NCI-H1417 treated with DMSO at 0.1 percent for 48 hours (cell line): ENCODE results near the gene DNAJC11.
A peak's percentile ranks its signal among the peaks of the same experiment; 100 is the strongest.
"Not testable (repeated sequence)": the region's sequence is repeated elsewhere in the genome, so short reads cannot be mapped to it uniquely, and the experiment has no call there.

Experiments used
- DNase-seq: peaks from one replicate; lab custom pipeline; 2025; lab: John Stamatoyannopoulos, UW

Gene DNAJC11, protein sequence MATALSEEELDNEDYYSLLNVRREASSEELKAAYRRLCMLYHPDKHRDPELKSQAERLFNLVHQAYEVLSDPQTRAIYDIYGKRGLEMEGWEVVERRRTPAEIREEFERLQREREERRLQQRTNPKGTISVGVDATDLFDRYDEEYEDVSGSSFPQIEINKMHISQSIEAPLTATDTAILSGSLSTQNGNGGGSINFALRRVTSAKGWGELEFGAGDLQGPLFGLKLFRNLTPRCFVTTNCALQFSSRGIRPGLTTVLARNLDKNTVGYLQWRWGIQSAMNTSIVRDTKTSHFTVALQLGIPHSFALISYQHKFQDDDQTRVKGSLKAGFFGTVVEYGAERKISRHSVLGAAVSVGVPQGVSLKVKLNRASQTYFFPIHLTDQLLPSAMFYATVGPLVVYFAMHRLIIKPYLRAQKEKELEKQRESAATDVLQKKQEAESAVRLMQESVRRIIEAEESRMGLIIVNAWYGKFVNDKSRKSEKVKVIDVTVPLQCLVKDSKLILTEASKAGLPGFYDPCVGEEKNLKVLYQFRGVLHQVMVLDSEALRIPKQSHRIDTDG

GRCh38 chr1:6701437-6702153 is at the start of gene DNAJC11:
Gene DNAJC11 (minus strand): TSS chr1:6701816. CDS start chr1:6701800, 16 bp downstream.
- DNase-seq: peak; percentile 13

GRCh38 chr1:6750490-6750889 is 48.9 kb upstream of the DNAJC11 start:
- no peak for DNase-seq

- DNase-seq: no peak
These were observed 46.1 kb upstream of the DNAJC11 start for GRCh38 chr1:6747674-6748073.

DNA sequence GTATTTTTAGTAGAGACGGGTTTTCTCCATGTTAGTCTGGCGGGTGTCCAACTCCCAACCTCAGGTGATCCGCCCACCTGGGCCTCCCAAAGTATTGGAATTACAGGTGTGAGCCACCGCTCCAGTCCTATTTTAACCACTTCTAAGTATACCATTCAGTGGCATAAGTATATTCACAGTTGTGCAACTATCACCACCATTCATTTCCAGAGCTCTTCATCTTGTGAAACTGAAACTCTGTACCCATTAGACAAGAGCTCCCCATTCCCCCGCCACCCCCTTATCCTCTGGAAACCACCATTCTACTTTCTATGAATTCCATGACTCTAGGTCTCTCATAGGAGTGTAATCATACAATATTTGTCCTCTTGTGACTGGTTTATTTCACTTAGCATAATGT is 43.5 kb upstream of the DNAJC11 start:
- DNase-seq: no peak

DNA sequence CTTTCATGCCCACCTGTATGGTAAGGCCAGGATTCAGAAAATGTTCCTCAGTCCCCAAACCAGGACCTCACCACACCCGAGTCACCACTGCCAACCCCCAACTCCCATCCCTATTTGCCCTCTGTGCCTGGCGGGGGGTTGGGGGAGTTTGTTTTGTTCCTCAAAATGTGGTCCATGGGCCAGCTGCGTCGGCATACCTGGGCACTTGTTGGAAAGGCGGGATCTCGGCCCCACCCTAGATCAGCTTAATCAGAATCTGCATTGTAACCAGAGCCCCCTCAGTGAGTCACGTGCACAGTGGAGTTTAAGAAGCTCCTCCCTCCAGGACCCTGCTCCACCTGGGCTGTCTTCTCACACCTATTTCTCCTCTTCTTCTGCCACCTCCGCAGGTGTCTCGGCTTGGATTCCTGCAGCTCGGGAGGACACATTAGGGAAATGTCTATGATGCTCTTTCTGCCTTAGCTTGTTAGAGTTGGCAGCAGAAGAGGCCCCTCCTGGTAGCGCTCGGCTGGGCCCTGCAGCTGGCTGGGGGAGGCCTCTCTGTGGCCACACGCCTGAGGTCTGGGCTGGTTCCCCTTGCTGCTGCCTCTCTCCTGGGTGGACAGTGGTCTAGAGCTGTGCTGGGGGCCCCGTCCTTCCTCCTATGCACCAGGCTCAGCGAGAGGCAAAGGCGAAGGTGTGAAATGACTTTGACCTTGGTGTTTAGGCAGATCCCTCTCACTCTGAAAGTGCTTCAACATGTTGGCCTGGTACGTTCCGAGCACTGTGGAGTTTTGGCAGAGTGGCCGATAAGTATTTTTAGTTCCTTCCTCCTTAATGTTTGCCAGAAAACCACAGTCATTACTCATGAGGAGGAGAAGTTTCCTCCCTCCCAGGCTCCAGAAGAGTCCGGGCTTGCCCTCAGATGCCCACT is 41.8 kb upstream of the DNAJC11 start:
- no peak for DNase-seq

- DNase-seq: not testable (repeated sequence)
These were observed 41.1 kb upstream of the DNAJC11 start for GRCh38 chr1:6742676-6743188.

DNA sequence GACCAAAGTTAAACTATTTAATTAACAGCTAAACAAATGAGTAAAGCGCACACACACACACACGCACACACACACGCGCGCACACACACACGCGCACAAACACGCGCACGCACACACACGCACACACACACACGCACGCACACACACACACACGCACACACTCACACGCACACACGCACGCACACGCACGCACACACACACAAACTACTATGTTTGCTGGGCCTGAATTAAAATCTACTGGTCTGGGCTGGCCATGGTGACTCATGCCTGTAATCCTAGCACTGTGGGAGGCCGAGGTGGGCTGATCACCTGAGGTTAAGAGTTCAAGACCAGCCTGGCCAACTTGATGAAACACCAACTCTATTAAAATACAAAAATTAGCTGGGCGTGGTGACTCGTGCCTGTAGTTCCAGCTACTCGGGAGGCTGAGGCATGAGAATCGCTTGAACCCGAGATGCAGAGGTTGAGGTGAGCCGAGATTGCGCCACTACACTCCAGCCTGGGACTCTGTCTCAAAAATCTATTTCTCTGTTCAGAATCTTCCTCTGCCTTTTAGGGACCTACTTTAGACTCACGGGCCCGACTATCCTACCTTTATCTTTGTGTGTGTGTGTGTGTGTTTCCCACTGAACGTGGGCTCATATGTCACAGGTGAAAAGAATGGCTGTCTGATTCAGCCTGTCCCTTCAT is 37.5 kb upstream of the DNAJC11 start:
- no peak for DNase-seq

- DNase-seq: no peak
These were observed 31.3 kb upstream of the DNAJC11 start for GRCh38 chr1:6732942-6733341.

DNA sequence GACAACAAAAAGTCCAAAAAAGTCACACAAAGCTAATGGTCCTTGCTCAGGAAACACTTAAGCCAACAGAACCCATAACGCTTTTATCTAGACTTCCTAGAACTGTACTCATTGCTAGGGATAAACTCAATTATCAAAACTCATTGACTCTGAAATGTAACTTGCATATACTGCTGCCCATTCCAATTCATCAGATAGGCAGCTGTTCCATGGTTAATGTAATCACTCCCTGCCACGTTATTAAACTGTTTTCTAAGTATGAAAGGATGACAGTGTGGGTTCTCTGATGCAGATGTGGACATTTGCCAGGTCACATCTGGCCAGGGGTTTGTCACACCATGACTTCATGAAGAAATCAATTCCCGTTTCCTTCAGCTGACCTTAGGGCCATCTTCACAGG is 30.3 kb upstream of the DNAJC11 start:
- no peak for DNase-seq

GRCh38 chr1:6730880-6731279 is 29.3 kb upstream of the DNAJC11 start:
- no peak for DNase-seq

GRCh38 chr1:6730473-6730872 is 28.9 kb upstream of the DNAJC11 start:
- DNase-seq: no peak

- no peak for DNase-seq
These were observed 25.9 kb upstream of the DNAJC11 start for GRCh38 chr1:6727535-6727934.

DNA sequence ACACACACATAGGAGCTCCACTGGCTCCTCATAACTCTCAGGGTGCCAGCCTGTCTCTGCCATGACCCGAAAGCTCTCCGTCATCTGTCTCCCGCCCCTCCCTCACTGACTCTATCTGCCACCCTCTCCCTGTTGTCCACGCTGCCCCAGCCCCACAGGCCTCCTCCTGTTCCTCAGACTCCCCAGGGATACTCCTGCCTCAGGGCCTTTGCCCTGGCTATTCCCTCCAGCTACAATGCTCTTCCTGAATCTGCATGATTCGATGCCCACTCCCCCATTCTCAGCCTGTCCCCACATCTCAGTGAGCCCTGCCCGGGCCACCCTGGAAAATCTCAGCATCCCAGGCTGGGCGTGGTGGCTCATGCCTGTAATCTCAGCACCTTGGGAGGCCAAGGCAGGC is 24.6 kb upstream of the DNAJC11 start:
- DNase-seq: no peak

GRCh38 chr1:6724517-6725141 is 23.0 kb upstream of the DNAJC11 start:
- DNase-seq: no peak

DNA sequence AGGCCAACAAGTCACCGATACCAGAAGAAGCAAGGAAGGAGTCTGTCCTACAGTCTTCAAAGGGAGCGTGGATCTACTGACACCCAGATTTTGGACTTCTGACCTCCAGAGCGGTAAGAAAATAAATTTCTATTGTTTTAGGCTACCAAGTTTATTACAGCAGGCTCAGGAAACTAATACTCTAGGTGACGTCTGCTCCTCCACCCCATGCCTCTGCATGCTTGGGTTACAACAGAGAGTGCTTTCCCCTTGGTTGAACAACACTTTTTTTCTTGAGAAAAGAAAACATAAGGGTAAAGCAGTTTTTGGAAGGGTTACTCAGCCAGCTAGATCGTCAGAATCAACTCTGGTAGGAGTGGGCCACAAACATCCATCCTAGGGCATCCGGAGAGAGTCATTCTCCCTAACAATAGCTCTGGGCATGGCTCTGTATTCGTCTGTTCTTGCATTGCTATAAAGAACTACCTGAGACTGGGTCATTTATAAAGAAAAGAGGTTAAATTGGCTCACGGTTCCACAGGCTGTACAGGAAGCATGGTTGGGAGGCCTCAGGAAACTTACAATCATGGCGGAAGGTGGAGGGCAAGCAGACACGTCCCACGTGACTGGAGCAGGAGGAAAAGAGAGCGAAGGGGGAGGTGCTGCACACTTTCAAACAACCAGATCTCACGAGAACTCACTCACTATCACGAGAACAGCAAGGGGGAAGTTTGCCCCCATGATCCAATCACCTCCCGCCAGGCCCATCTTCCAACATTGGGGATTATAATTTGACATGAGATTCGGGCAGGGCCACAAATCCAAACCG is 22.2 kb upstream of the DNAJC11 start:
- no peak for DNase-seq

GRCh38 chr1:6711174-6711573 is 9.6 kb upstream of the DNAJC11 start:
- no peak for DNase-seq

- DNase-seq: no peak
These were observed 3.1 kb upstream of the DNAJC11 start for GRCh38 chr1:6704746-6705145.

DNA sequence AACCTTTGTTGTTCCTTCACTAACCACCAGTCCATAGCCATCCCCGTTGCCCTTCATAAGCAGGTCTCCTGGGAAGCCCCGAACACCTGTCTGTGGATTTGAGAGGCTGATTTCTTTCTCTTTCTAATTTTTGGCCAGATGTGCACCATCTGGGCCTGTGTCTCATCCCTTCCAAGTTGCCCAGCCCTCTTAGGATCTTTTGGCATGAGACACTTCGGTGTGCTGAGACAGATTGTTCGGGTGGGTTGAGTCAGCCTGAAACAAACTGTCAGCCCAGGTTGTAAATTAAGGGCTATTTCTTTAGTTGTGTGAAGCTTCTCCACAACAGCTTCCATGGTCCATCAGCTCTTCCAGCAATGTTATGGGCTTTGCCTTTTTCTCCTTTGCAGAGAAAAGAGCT is 1.4 kb upstream of the DNAJC11 start:
- DNase-seq: no peak

GRCh38 chr1:6700853-6701436 is 671 bp downstream of the DNAJC11 start:
- DNase-seq: no peak
